ENCODE measurements around the gene CHST3.
A peak's percentile ranks its signal among the peaks of the same experiment; 100 is the strongest.

Gene CHST3

DNA sequence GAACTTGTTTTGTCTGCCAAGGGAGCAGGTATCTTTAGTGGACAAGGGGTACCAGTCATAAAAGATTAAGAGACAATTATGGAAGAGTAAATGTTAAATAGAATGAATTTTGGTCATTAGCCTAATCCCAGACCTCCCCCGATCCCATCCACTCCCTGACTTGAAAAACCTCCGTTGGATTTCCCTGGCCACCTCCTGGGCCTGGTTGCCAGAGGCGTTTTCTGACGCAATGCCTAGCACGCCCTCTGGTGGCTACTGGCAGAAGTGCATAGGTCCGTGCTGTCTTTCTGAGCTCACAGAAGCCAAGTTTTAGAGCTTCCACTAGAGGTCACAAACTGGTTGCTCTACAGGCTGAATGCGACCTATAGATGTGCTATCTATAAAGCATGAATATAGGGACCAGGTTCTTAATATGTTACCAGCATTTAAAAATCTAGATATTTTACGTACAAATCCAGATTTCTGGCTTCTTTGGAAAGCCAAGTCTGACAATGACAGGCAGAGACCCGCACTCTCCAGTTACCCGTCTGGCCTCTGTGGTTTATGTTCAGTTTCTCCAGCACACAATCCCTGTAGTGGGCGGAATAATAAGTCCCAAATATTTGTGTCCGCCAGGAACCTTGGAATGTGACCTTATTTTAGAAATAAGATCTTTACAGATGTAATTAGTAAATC is 84.4 kb downstream of the CHST3 start:
- TF ChIP-seq ZC3H10 (CRISPR knock-in tag; IDR thresholded peaks at IDR 0.05) (no peak), ZFP3 (CRISPR knock-in tag; IDR thresholded peaks at IDR 0.05) (0 out of 2 replicates have a peak, but pooled peaks have one; percentile 44), ZNF565 (CRISPR knock-in tag; conservative IDR thresholded peaks at IDR 0.05; ENCODE audit: low read depth) (no peak), OSR1 (CRISPR knock-in tag; IDR thresholded peaks at IDR 0.05) (no peak), ZFP30 (CRISPR knock-in tag; IDR thresholded peaks at IDR 0.05) (no peak), ISL1 (CRISPR knock-in tag; IDR thresholded peaks at IDR 0.05) (no peak)
- TF ChIP-seq, protein P1, sequence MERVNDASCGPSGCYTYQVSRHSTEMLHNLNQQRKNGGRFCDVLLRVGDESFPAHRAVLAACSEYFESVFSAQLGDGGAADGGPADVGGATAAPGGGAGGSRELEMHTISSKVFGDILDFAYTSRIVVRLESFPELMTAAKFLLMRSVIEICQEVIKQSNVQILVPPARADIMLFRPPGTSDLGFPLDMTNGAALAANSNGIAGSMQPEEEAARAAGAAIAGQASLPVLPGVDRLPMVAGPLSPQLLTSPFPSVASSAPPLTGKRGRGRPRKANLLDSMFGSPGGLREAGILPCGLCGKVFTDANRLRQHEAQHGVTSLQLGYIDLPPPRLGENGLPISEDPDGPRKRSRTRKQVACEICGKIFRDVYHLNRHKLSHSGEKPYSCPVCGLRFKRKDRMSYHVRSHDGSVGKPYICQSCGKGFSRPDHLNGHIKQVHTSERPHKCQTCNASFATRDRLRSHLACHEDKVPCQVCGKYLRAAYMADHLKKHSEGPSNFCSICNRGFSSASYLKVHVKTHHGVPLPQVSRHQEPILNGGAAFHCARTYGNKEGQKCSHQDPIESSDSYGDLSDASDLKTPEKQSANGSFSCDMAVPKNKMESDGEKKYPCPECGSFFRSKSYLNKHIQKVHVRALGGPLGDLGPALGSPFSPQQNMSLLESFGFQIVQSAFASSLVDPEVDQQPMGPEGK (CRISPR knock-in tag; IDR thresholded peaks at IDR 0.05; ENCODE audit: borderline replicate concordance), result no peak
- peak; percentile 93 for ATAC-seq

- no peak for ATAC-seq
- TF ChIP-seq OSR1 (CRISPR knock-in tag; IDR thresholded peaks at IDR 0.05) (no peak), RARB (CRISPR knock-in tag; IDR thresholded peaks at IDR 0.05) (no peak), ZC3H10 (CRISPR knock-in tag; IDR thresholded peaks at IDR 0.05) (no peak), ZFP30 (CRISPR knock-in tag; IDR thresholded peaks at IDR 0.05) (no peak), ZNF70 (CRISPR knock-in tag; IDR thresholded peaks at IDR 0.05) (no peak), POU6F1 (CRISPR knock-in tag; IDR thresholded peaks at IDR 0.05; ENCODE audit: borderline replicate concordance, low read depth) (no peak), ESRRG (CRISPR knock-in tag; IDR thresholded peaks at IDR 0.05) (no peak), GLIS3 (CRISPR knock-in tag; IDR thresholded peaks at IDR 0.05) (no peak), TCF4 (CRISPR knock-in tag; IDR thresholded peaks at IDR 0.05; ENCODE audit: borderline replicate concordance) (no peak), ARNTL (CRISPR knock-in tag; IDR thresholded peaks at IDR 0.05; ENCODE audit: borderline replicate concordance, low read depth) (no peak), CSDC2 (CRISPR knock-in tag; IDR thresholded peaks at IDR 0.05) (no peak), BACH2 (CRISPR knock-in tag; IDR thresholded peaks at IDR 0.05; ENCODE audit: borderline replicate concordance) (no peak), PPARA (CRISPR knock-in tag; IDR thresholded peaks at IDR 0.05; ENCODE audit: borderline replicate concordance) (no peak), ZNF565 (CRISPR knock-in tag; conservative IDR thresholded peaks at IDR 0.05; ENCODE audit: low read depth) (no peak)
Measured at GRCh38 chr10:72049472-72049871, 85.3 kb downstream of the CHST3 start.

- TF ChIP-seq ZC3H10 (CRISPR knock-in tag; IDR thresholded peaks at IDR 0.05), result no peak
- no peak for TF ChIP-seq ZNF565 (CRISPR knock-in tag; conservative IDR thresholded peaks at IDR 0.05; ENCODE audit: low read depth)
- TF ChIP-seq BACH2 (CRISPR knock-in tag; IDR thresholded peaks at IDR 0.05; ENCODE audit: borderline replicate concordance), result no peak
- no peak for TF ChIP-seq PPARA (CRISPR knock-in tag; IDR thresholded peaks at IDR 0.05; ENCODE audit: borderline replicate concordance)
- no peak for TF ChIP-seq TCF4 (CRISPR knock-in tag; IDR thresholded peaks at IDR 0.05; ENCODE audit: borderline replicate concordance)
- TF ChIP-seq TOX (CRISPR knock-in tag; IDR thresholded peaks at IDR 0.05; ENCODE audit: borderline replicate concordance), result no peak
- TF ChIP-seq, protein P1 (CRISPR knock-in tag; IDR thresholded peaks at IDR 0.05; ENCODE audit: borderline replicate concordance), result no peak
- no peak for ATAC-seq
Measured at GRCh38 chr10:72049969-72050781, 86.0 kb downstream of the CHST3 start.

DNA sequence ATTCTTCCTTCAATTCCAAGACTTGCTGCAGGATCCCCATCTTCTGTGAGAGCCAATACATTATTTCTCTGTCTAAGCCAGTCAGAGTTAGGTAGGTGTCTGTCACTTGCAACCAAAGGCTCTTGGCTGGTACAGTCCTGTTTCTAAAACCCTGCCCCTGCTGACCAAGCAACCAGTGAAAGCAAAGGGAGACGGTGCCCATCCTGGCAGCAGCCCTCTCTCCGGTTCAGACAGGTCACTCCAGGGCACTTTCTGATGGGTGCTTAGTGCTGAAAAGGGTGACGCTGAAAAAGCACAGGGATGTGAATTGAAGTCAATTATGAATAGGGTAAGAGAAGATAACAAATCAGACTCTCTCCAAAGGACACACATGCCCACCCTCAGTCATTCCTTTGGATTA is 86.7 kb downstream of the CHST3 start:
- no peak for ATAC-seq

More for the DNA sequence above, 86.7 kb downstream of the CHST3 start:
- TF ChIP-seq GLIS3 (CRISPR knock-in tag; IDR thresholded peaks at IDR 0.05), result no peak
- no peak for TF ChIP-seq ZC3H10 (CRISPR knock-in tag; IDR thresholded peaks at IDR 0.05)
- no peak for TF ChIP-seq ARNTL (CRISPR knock-in tag; IDR thresholded peaks at IDR 0.05; ENCODE audit: borderline replicate concordance, low read depth)
- no peak for TF ChIP-seq POU6F1 (CRISPR knock-in tag; IDR thresholded peaks at IDR 0.05; ENCODE audit: borderline replicate concordance, low read depth)
- no peak for TF ChIP-seq TCF4 (CRISPR knock-in tag; IDR thresholded peaks at IDR 0.05; ENCODE audit: borderline replicate concordance)
- no peak for TF ChIP-seq ZFP30 (CRISPR knock-in tag; IDR thresholded peaks at IDR 0.05)
- TF ChIP-seq, protein P2, sequence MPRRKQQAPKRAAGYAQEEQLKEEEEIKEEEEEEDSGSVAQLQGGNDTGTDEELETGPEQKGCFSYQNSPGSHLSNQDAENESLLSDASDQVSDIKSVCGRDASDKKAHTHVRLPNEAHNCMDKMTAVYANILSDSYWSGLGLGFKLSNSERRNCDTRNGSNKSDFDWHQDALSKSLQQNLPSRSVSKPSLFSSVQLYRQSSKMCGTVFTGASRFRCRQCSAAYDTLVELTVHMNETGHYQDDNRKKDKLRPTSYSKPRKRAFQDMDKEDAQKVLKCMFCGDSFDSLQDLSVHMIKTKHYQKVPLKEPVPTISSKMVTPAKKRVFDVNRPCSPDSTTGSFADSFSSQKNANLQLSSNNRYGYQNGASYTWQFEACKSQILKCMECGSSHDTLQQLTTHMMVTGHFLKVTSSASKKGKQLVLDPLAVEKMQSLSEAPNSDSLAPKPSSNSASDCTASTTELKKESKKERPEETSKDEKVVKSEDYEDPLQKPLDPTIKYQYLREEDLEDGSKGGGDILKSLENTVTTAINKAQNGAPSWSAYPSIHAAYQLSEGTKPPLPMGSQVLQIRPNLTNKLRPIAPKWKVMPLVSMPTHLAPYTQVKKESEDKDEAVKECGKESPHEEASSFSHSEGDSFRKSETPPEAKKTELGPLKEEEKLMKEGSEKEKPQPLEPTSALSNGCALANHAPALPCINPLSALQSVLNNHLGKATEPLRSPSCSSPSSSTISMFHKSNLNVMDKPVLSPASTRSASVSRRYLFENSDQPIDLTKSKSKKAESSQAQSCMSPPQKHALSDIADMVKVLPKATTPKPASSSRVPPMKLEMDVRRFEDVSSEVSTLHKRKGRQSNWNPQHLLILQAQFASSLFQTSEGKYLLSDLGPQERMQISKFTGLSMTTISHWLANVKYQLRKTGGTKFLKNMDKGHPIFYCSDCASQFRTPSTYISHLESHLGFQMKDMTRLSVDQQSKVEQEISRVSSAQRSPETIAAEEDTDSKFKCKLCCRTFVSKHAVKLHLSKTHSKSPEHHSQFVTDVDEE (CRISPR knock-in tag; IDR thresholded peaks at IDR 0.05), result no peak
- no peak for TF ChIP-seq RARB (CRISPR knock-in tag; IDR thresholded peaks at IDR 0.05)
- TF ChIP-seq, protein P1 (CRISPR knock-in tag; IDR thresholded peaks at IDR 0.05; ENCODE audit: borderline replicate concordance), result no peak
- no peak for TF ChIP-seq ZNF70 (CRISPR knock-in tag; IDR thresholded peaks at IDR 0.05)
- no peak for TF ChIP-seq ZNF8 (CRISPR knock-in tag; IDR thresholded peaks at IDR 0.05)
- no peak for TF ChIP-seq PPARA (CRISPR knock-in tag; IDR thresholded peaks at IDR 0.05; ENCODE audit: borderline replicate concordance)
- TF ChIP-seq BACH2 (CRISPR knock-in tag; IDR thresholded peaks at IDR 0.05; ENCODE audit: borderline replicate concordance), result no peak

Data from SK-N-SH treated with all-trans-retinoic acid at 6 μM for 48 hours (cell line).